Measurements from ENCODE around the gene SECISBP2L. TPM values are rescaled to one million over a fixed set of nuclear protein-coding genes. Genes with fewer than 3 reads are reported as not detected.
A peak's percentile ranks its signal among the peaks of the same experiment; 100 is the strongest.

The SECISBP2L gene
- total and polyA plus RNA-seq, 10 of the 15 experiments (the other 5 are each of a cell fraction or from before 2014, with no cell fraction given), result 1.4 to 24.2 (median 10.4) TPM

- DNase-seq (ENCODE audit: low read depth, low spot score) (no peak), ATAC-seq (peak; percentile 9; the same call in 1 of the 3 replicates), FAIRE-seq (no peak)
- Histone ChIP-seq H3K4me1 (ENCODE audit: control insufficient read depth, insufficient read depth, low read length) (no peaks in the 10 kb centered on the region; the same call in 1 of the 2 replicates), H4K20me1 (ENCODE audit: control insufficient read depth, insufficient read depth) (no peaks in the 10 kb centered on the region), H3K4me3 (peak overlapping the region; percentile 54), H3K4me2 (ENCODE audit: control insufficient read depth, insufficient read depth) (peak overlapping the region; percentile 94), H3K36me3 (ENCODE audit: control insufficient read depth in 2 of 2, insufficient read depth in 2 of 2, low read length in 1 of 2) (no peaks in the 10 kb centered on the region), H3K9me3 (replicated peaks; ENCODE audit: control insufficient read depth, insufficient read depth, low read length) (no peaks in the 10 kb centered on the region; the same call in 2 of the 3 replicates), H2AFZ (ENCODE audit: control insufficient read depth, low read depth, low read length) (peak overlapping the region; percentile 25), H3K9ac (ENCODE audit: control insufficient read depth, insufficient read depth, low read length) (no peak overlapping the region), H3K79me2 (ENCODE audit: control insufficient read depth, insufficient read depth, low read length) (no peaks in the 10 kb centered on the region), H3K27ac (ENCODE audit: control insufficient read depth, insufficient read depth) (no peak overlapping the region), H3K27me3 (replicated peaks in 1 of 2; ENCODE audit: control insufficient read depth in 2 of 2, insufficient read depth in 2 of 2, low read length in 1 of 2) (peaks cover 0 to 11% of the 10 kb centered on the region in 2 experiments; a peak in 2 of 4 replicates)
- 52% methylated on average over 51 of the region's 54 CpGs for WGBS (ENCODE audit: insufficient coverage, insufficient replicate concordance, low lambda C conversion rate, missing lambda C conversion rate)
- SMC1A ChIA-PET (ENCODE audit: uncharacterized antibody, unreplicated experiment), result interaction anchor here (1.3 to 6.6 kb wide), 12 partner anchors 12 to 103 kb away, joined by 3 to 112 read pairs (median 18); partner anchors contain the start of gene EID1
- TF ChIP-seq DPF2 (IDR thresholded peaks at IDR 0.05) (no peak), ETV6 (conservative IDR thresholded peaks at IDR 0.05 in 1 of 2, IDR thresholded peaks at IDR 0.05 in 1 of 2; ENCODE audit: borderline replicate concordance in 1 of 2, low read depth in 1 of 2) (no peak), PRDM15 (CRISPR knock-in tag; IDR thresholded peaks at IDR 0.05) (no peak), TCF3 (IDR thresholded peaks at IDR 0.05; ENCODE audit: borderline replicate concordance, insufficient read depth, low read depth, low read length) (no peak)
- POLR2A ChIA-PET, result no interaction called here
- intact Hi-C loops (cut with micrococcal nuclease; ENCODE audit: unreplicated experiment) (no loop called here), in situ Hi-C loops (cut with MboI) (no loop called here)
- RAD21 ChIA-PET (ENCODE audit: unreplicated experiment), result interaction anchor here (1.4 to 5.1 kb wide), 3 partner anchors 13 to 101 kb away, joined by 5 to 78 read pairs (median 32); no protein-coding TSS in a partner anchor
- CTCF ChIA-PET, result interaction anchor here (0.8 to 9.1 kb wide), 6 partner anchors 13 to 101 kb away, joined by 3 to 129 read pairs (median 8); no protein-coding TSS in a partner anchor
- no TSS peak for BruUV-seq (replicated peaks)
Observed at GRCh38 chr15:48962662-48963523, 83.4 kb downstream of the SECISBP2L start.

Data from GM12878 (cell line).